SW 1271 (cell line): ENCODE measurements around the gene PARVG.

Source experiments
- DNase-seq, 2 experiments: peaks; one replicate each; lab custom pipeline; 2025; lab: John Stamatoyannopoulos, UW

Gene PARVG

DNA sequence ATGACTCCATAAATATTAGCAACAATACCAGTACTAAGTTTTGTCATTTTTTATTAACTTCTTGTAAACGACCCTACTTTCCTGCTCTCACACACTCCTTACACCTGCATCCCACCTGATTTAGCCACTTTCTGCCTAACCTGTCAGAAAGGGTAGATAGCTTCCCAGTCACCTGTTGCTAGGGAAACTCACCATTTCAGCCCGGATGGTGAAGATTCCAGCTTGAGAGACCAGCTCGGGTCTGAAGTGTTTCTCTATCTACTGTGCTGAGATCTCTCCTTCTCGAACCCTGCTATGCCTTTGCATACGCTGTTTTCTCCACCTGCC, at the start of gene PARVG:
TSS of gene PARVG (plus strand) at position 220 of the 327 bp plus-strand sequence. CDS start 2,405 bp downstream, outside the sequence.
- no peak for DNase-seq

GRCh38 chr22:44131412-44131811, 49.3 kb upstream of the PARVG start:
- no peak for DNase-seq

DNA sequence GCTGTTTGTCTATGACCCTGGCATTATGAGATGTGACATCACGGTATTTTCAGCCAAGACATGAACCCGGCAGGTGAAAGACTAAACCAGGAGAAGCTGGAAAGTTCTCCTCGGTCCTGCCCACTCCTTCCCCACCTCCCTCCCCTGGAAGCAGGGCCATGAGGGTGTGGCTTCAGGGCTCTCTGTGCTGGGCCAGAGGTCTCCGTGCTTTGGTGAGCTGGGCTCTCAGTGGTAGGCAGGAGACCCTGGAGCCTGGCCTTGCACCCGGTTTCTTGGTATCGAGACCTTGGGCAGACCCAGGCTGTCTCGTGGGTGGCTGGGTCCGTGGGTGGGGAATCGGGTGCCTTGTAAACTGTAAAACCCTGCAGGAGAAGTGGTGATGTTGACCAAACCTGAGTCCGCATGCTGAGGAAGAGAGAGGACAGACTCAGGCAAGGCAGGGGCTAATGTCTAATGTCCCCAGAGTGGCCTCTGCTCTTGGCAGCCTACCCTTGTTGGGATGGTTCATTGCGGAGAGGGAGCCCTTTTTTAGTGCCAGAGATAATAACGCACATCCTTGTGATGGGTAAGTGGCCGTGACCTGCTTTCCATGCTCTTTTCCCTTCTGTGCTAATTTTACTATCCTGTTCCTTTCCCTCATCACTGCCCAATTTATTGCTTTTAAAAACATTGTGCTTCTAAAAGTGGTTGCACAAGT, 48.6 kb upstream of the PARVG start:
- no peak for DNase-seq

- DNase-seq = no peak
These were observed 48.0 kb upstream of the PARVG start for GRCh38 chr22:44132724-44133123.

- DNase-seq = no peak
These were observed 47.6 kb upstream of the PARVG start for GRCh38 chr22:44133161-44133560.

- DNase-seq = no peak
These were observed 46.7 kb upstream of the PARVG start for GRCh38 chr22:44133901-44134571.

GRCh38 chr22:44136112-44136511, 44.6 kb upstream of the PARVG start:
- DNase-seq = no peak

- DNase-seq = no peak
These were observed 43.9 kb upstream of the PARVG start for GRCh38 chr22:44136786-44137185.

DNA sequence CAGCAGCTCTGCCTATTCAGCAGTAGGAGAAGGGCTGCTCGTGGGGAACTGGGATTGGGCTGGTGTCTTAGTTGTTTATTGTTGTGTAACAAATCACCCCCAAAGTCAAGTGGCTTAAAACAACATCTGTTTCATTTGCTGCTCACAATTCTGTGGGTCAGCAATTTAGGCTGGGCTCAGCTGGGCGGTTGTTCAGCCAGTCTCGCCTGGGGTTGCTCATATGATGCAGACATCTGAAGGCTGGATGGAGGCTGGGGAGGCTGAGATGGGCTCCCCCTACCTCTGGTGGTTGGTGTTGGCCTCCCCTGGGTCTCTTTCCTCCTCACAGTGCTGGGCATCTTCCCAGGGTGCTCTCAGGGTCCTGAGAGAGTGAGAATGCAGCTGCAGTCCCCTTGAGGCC, 43.3 kb upstream of the PARVG start:
- DNase-seq = no peak

DNA sequence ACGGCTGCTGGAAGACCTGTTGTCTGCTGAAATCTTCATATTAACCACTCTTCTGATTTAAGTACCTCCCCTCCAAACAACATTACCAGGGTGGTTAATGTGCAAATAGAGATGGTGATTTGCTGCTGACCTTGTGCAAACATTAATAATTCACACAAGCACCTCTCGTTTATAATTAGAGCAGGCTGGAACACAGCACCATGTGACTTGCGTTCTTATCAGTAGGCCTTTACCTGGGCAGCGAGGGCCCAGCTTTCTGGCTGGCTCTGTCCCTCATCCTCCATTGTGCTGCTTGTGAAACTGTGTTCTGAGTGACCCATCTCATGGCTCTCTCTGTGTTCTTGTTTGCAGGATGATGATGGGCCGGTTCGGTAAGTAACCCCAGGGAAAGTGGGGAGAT, 41.0 kb upstream of the PARVG start:
- no peak for DNase-seq

DNA sequence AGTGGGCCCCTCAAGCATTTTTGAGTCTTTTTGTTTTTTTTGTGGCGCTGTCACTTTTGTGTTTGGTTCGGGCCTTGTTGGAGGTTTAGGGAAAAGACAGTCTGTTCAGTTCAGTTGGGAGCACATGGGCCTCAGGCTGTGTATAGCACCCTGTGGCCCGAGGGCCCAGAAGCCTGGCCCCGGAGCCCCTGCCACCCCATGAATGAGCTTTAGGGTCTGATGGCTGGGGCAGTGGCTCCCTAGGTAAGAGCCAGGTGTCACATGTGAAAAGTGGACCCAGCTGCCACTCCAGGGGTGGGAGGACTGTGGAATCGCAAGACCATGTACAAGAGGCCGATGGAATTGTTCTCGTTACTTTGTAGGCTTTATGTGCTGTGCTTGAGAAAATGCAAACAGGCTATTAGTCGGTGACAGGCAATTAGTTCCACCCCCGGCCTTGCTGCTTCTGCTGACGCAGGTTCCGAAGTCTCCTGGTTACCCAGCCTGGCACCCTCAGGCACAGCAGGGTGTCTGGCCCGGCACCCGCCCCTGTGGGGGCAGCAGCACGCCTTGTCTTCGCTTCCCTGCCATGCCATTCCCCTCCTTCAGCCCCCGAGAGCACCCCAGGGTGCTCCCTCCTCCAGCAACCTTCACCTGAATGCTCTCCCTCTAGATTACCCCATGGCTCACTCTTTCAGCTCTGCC, 38.2 kb upstream of the PARVG start:
- no peak for DNase-seq

DNA sequence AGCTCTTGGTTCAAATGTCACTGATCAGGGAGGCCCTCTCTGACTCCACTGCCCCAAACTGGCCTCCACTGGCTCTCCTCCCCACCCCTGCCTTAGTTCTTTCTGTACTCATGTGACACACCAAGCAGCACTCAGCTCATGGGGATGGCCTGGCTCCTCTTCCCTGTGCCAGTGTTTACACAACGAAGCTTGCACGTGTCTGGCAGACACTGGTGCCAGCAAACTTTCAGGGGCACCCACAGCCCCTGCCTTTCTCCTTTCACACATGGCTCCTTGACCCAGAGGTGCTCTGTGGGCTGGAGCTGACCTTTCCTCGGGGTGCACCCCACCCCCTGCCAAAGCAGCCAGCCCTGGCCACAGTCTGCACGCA, 37.6 kb upstream of the PARVG start:
- DNase-seq = no peak

GRCh38 chr22:44143579-44143978, 37.1 kb upstream of the PARVG start:
- DNase-seq = no peak

DNA sequence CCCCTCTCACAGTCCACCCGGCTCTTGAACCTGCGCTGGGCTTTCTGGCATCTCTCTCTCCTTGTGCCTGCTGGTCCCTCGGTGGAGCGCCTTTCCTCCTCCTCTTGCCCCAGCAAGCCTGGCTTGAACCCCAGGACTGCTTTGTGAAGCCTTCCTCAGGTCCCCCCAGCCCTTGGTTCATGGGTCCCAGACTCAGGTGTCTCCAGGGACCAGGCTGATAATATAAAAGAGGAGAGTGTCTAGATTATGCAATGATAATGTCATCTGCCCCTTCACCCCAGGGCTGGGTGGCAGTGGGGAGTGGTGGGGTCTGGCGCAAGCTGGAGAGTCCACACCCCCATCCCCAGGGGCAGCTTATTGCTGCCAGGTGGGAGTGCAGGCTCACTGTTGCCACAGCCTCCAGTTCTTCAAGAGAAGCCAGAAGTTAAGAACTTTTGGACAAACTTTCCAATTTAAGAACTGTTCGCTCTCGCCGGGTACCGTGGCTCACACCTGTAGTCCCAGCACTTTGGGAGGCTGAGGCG, 36.6 kb upstream of the PARVG start:
- no peak for DNase-seq

- no peak for DNase-seq
These were observed 35.2 kb upstream of the PARVG start for GRCh38 chr22:44145544-44145943.

- DNase-seq = no peak
These were observed 34.5 kb upstream of the PARVG start for GRCh38 chr22:44146088-44146861.

DNA sequence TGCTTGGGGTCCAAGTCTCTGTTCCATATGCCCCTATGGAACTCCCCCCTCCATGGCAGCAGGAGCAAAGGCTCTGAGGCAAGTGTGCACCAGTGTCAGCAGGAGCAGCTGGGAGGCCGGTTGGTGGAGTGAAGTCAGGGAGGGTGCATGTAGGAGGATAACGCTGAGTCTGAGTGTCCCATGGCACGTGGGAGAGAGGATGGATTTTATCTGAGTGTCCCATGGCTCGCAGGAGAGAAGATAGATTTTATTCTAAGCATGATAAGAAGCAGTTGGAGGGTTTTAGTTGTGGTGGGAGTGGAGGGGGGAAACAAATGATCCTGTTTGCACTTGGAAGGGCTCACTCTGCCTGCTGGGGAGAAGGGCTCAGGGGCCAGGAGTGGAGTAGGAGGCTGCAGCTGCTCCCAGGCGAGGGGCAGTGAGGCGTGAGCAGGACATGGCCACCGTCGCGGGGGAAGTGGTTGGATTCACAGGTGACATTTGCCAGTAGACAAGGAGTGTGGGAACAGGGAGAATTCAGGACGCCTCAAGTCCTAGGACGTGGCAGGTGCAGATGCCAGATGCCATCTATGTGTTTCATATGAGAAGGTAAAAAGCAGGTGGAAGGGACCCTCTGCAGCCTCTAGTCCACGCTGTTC, 33.6 kb upstream of the PARVG start:
- no peak for DNase-seq

DNA sequence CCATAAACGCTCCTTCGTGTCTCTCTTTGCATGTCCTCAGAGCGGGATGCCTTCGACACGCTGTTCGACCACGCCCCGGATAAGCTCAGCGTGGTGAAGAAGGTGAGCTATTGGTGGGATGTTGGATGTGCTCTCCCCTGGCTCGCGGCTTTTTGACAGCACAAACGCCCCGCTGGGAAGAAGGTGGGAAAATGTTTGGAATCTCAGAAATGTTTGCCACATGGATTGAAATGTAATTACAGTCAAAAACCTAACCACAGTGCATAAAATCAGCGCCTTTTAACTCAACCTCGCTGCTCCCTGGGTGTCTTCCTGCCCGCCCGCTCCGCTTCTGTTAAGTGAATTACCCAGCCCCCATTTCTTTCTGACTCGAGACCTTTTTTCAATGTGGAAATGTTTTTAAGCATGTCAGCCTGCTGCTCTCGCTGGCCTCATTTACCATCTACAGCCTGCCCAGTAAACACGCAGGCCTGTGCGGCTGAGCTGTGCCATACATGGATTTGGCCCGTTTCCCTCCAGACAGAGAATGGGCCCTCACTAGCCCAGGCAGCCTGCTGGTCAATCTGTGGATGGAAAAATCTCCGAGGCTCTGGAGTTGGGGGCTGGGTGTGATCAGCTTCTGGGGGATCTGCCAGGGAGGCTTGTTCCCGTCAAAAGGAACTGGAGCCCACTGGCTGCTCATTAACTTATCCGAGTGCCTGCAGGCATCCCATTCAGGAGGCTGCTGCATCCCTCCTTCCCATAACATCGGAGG, 32.7 kb upstream of the PARVG start:
- DNase-seq = no peak

- no peak for DNase-seq
These were observed 29.0 kb upstream of the PARVG start for GRCh38 chr22:44151676-44152075.

GRCh38 chr22:44153710-44154109, 27.0 kb upstream of the PARVG start:
- no peak for DNase-seq

GRCh38 chr22:44154436-44154942, 26.2 kb upstream of the PARVG start:
- no peak for DNase-seq
